Ureter (tissue), 1 donor: ENCODE data around the gene LYPD4. TPM values are rescaled to one million over a fixed set of nuclear protein-coding genes. Genes with fewer than 3 reads are reported as not detected.
"Not testable (repeated sequence)": the region's sequence is repeated elsewhere in the genome, so short reads cannot be mapped to it uniquely, and the experiment has no call there.

Source experiments
- DNase-seq: peaks from one replicate; pipeline ENCODE4 v3.0.0-alpha.2; 2020; ENCODE audit warnings: low spot score
- total RNA-seq: library from RNA; stranded (reverse); gene quantifications from one replicate; pipeline ENCODE4 v1.2.4, GENCODE V29; 2023
- donor health status: DM: yes; HTN: yes; CAD: no.

Gene LYPD4
- total RNA-seq, 1 donor from 2014 or later, result not detected

GRCh38 chr19:41875973-41876372, 31.5 kb upstream of the LYPD4 start:
- DNase-seq, result not testable (repeated sequence)

DNA sequence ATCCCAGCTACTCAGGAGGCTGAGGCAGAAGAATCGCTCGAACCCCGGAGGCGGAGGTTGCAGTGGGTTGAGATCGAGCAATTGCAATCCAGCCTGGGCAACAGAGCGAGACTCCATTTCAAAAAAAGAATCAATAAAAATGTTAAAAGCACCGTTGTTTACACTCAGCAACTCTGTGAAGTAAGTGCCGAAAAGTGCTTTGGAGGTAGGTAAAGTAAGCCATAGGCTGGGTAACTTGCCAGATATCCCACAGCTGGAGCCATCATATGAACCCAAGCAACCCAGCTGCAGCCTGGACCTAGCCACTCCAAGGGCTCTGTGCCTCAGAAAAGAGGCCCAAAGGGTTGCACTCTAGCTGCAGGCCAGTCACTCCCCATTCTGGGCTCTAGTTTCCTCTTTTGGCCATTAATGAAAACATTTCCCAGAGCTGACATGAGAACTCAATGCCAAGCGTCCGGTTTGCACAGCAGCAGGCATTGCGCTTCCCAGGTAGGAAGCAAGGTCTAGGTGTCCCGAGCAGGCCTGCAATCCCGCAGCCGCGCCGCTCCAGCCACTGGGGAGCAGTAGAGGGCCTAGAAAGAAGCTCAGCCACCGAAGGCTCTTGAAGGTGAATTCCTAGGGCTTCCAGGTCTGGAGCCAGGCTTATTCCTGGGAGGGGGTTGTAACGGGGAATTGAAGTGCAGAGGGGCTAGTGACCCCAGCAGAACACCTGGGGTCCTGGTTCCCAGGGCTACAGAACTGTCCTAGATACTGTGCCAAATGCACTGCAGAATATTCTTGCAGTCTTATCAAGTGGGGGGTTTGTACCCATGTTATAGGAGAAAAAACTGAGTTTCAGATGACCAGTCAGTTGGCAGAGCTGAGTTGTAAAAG, 28.5 kb upstream of the LYPD4 start:
- peak; percentile 82 for DNase-seq

DNA sequence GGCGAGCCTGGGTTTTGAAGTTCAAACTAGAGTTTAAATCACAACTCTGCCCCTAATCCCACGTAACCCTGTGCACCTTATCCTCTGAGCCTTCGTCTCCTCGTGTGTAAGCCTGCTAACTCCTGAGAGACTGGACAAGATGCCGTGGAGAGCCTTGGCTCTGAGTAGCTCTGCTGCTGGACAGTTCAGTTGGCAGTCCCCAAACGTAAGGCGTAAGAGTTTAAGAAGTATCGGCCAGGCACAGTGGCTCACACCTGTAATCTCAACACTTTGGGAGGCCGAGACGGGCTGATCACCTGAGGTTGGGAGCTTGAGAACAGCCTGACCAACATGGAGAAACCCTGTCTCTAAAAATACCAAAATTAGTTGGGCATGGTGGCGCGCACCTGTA, 27.9 kb upstream of the LYPD4 start:
- no peak for DNase-seq

GRCh38 chr19:41871573-41872383, 27.3 kb upstream of the LYPD4 start:
- no peak for DNase-seq

- no peak for DNase-seq
These were observed 26.0 kb upstream of the LYPD4 start for GRCh38 chr19:41870401-41870873.

GRCh38 chr19:41869374-41869955, 25.0 kb upstream of the LYPD4 start:
- no peak for DNase-seq

DNA sequence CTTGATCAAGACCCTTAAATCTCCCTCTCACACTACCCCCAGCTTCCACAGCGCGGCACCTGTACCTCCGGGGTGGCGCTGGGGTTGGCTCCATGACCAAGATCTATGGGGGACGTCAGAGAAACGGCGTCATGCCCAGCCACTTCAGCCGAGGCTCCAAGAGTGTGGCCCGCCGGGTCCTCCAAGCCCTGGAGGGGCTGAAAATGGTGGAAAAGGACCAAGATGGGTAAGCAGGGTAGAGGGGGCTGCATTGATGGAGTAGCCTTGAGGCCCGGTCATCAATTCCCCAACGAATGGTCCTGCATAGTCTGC, 24.5 kb upstream of the LYPD4 start:
- DNase-seq, result no peak

GRCh38 chr19:41868120-41868988, 23.9 kb upstream of the LYPD4 start:
- DNase-seq, result no peak

DNA sequence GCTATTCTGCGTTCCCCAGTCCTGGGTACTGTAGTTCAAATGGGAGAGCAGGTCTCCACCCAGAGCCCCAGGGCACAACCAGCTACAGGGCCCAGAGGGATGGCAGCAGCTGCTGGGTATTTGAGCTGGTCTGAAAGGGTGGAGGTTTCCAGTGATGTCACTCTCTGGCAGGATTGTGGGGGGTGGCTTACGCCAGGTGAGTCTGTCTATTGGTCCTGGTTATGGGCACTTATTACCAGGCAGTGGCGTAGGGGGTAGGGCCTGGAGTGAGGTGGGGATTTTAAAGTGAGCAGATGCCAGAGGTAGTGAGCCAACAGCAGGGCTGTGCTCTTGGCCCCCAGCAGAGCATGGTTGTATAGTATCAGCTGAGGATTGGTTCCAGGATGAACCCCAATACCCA, 21.8 kb upstream of the LYPD4 start:
- no peak for DNase-seq

- no peak for DNase-seq
These were observed 19.9 kb upstream of the LYPD4 start for GRCh38 chr19:41864374-41864773.

- DNase-seq, result no peak
These were observed 18.9 kb upstream of the LYPD4 start for GRCh38 chr19:41863209-41863931.

DNA sequence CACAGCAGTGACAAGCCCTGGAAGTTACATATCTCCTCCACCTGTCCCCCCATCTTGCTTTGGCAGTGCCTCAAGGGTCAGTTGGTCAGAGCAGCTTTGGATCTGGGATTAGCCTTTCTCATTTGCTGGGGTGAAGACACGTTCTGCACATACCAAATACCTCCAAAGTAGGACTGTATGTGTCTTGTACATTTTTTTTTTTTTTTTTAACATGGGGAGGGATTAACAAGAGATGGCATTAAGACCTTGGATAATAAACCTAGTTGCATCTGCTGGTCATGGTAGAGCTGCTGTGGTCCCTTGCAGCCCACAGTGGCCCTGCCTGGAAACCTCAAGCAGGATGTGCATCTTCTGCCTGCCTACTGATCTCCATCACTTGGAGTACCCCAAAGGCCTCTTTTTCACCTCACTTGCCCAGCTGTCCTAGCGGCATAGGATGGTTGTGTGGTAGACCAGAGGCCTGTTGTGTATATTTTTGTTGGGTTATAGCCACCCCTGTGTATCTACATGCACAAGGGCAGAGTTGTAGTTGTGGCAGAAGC, 18.0 kb upstream of the LYPD4 start:
- DNase-seq, result no peak

GRCh38 chr19:41861846-41862245, 17.4 kb upstream of the LYPD4 start:
- no peak for DNase-seq

DNA sequence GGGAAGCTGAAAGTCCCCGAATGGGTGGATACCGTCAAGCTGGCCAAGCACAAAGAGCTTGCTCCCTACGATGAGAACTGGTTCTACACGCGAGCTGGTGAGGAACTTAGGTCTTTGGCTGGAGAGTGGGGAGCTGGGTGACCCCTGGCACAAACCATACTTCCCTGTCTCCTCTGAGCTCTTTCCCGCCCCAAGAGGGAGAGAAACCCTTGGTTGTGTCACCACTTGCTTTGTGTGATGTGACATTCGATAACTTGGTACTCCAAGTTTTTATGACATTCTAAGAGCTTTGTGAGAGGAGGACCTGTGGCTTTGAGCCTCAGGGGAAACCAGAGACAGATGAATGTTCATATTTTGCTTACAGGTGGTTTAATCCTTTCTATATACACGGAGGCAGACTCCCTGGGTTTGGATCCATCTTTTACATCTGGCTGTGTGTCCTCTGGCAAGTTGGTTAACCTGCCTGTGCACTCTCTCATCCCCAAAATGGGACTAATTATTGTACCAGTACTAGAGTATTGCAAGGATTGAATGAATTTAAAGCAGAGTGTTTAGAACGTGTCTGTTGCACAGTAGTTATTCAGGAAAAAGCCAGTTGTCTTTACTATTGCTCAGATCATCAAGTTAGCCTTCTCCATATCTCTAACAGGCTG, 16.8 kb upstream of the LYPD4 start:
- no peak for DNase-seq

- DNase-seq, result no peak
These were observed 16.1 kb upstream of the LYPD4 start for GRCh38 chr19:41860419-41861115.

- DNase-seq, result peak; percentile 99
These were observed 15.3 kb upstream of the LYPD4 start, which contains the start of gene RPS19 for GRCh38 chr19:41859618-41860418. Gene RPS19, plus strand, starts transcription at chr19:41860255. Its CDS starts 520 bp downstream, at chr19:41860775.

DNA sequence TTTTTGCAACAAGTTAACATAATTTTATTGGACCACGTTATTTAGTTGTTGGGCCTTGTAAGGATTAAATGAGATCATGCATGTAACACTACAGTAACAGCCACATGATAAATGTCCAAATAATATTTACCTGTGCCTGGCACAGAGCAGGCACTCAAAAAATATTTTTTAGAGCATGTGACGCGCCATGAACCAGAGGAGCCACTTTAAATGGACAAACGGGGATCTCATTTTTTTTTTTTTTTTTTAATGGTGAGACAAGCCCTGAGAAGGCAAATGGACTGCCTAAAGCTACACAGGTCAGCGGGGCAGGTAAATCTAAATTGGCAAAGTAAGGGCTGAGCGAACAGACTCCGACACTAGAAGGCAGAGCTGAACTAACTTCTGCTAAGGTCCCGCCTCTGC, 14.7 kb upstream of the LYPD4 start:
- DNase-seq, result no peak

DNA sequence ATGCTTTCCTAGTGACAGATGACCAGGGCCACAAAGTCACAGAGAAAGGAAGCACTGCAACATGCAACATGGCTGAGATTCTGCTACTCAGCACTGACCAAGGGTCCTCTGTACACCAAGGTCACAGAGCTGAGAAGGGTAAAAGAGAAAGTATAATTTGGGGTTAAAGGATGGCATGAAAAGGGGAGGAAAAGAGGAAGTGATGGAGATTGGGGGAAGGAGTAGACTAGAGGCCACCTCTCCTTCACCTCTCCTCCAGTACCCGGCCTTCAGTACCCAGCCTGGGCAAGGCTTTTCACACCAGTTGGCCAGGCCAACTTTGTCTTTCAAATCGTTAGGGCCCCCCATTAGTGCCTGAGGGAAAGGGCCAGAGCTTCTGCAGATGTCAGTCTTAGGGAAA, 9.3 kb upstream of the LYPD4 start:
- DNase-seq, result no peak

- DNase-seq, result no peak
These were observed 8.9 kb upstream of the LYPD4 start for GRCh38 chr19:41853344-41853743.
